Heart left ventricle (tissue), 16 donors: ENCODE results near the gene CTBP1. TPM values are rescaled to one million over a fixed set of nuclear protein-coding genes. Genes with fewer than 3 reads are reported as not detected.
A peak's percentile ranks its signal among the peaks of the same experiment; 100 is the strongest.

ENCODE experiments used
- ATAC-seq, 4 donors: fragments of 200-7000 bp; cut with Tn5 transposase; one replicate each; pipeline ENCODE4 v1.9.1; 2020 to 2022; ENCODE audit warnings: moderate library complexity in 4 of 4, mild to moderate bottlenecking in 3 of 4, moderate number of reproducible peaks in 1 of 4
- DNase-seq, 5 donors: peaks; one replicate each; pipeline ENCODE4 v3.0.0-alpha.2; 2020
- H3K27ac ChIP-seq, 12 donors: fragments of 200-600 bp; sonication (generic) in 4 of 12; one replicate each; pipeline versions ENCODE4 v1.5.0 to v1.8.0; 2016 to 2022; ENCODE audit warnings: mild to moderate bottlenecking in 2 of 12
- H3K27me3 ChIP-seq, 9 donors: fragments of 200-600 bp; sonication (generic) in 2 of 9; one replicate each; pipeline versions ENCODE4 v1.5.1 to v1.8.0; 2016 to 2022; ENCODE audit warnings: mild to moderate bottlenecking in 3 of 9
- H3K36me3 ChIP-seq, 9 donors: fragments of 200-600 bp; sonication (generic) in 2 of 9; one replicate each; pipeline versions ENCODE4 v1.5.0 to v1.8.0; 2018 to 2022; ENCODE audit warnings: mild to moderate bottlenecking in 2 of 9
- H3K4me1 ChIP-seq, 12 donors: fragments of 200-600 bp; sonication (generic) in 4 of 12; one replicate each; pipeline versions ENCODE4 v1.5.0 to v1.8.0; 2016 to 2022; ENCODE audit warnings: mild to moderate bottlenecking in 3 of 12
- H3K4me3 ChIP-seq, 12 donors: fragments of 200-600 bp; sonication (generic) in 4 of 12; one replicate each; pipeline versions ENCODE4 v1.5.0 to v1.8.0; 2017 to 2022; ENCODE audit warnings: mild to moderate bottlenecking in 9 of 12, moderate library complexity in 4 of 12
- H3K9me3 ChIP-seq, 12 donors: fragments of 200-600 bp; sonication (generic) in 4 of 12; one replicate each; pipeline versions ENCODE4 v1.5.0 to v1.8.0; 2016 to 2022; ENCODE audit warnings: mild to moderate bottlenecking in 1 of 12
- CTCF ChIP-seq, 12 donors: fragments of 200-600 bp; sonication (generic) in 4 of 12; IDR thresholded peaks; one replicate each; pipeline versions ENCODE4 v1.5.0 to v1.8.0; 2018 to 2022; ENCODE audit warnings: antibody characterized with exemption in 12 of 12, mild to moderate bottlenecking in 5 of 12
- POLR2A ChIP-seq, 2 donors: fragments of 450-650 bp; IDR thresholded peaks; one replicate each; pipeline ENCODE4 v1.6.1; 2017; ENCODE audit warnings: antibody characterized with exemption in 2 of 2, mild to moderate bottlenecking in 2 of 2, moderate library complexity in 2 of 2
- WGBS, 4 donors: extraction: QIAGEN DNeasy Blood & Tissue Kit in 2 of 4; methylation state at CpG; one replicate each; pipeline versions ENCODE4 v1.1.5 to v1.1.7; 2013 to 2018; 5-methylcytosine and 5-hydroxymethylcytosine counted together
- intact Hi-C, 10 donors: fragments of 100-400 bp; cut with DNase I; formaldehyde crosslinking; loops; one replicate each; pipeline versions ENCODE4 v1.11.1 to v1.14.2; 2022
- polyA plus RNA-seq, 2 donors: library from polyadenylated mRNA; stranded (reverse); fragments of 200-250 nt; gene quantifications; one replicate each; pipeline ENCODE4 v1.2.3, GENCODE V29; 2013
- total RNA-seq, 9 donors: library from RNA; depleted of rRNA in 2 of 9; stranded (reverse); fragments of >200 nt in 2 of 9; fragmentation: NEBNext Ultra II Directional in 3 of 9; extraction: Animal tissue kit (Norgen Biotek cat#: 25700) in 3 of 9; gene quantifications; one replicate each; pipeline versions ENCODE4 v1.1.0 to v1.2.4, GENCODE V29; 2016 to 2023
- donor health status: ischemic (EF 13 %, LVEDD 7.1; RV severe dilation, severe dysfunction).
- donor health status: healthy with polysubstance abuse.
- donor health status: DM: no; HTN: yes; CAD: no.
- donor health status: DM: no; HTN: no; CAD: no.
- donor health status: ischemic (EF 25% LVEDD 6.9; RV normal size, moderate dysfunction).
- donor health status: ischemic (EF 25% LVEDD 5.7; RV mildly dilated, moderate dysfunction).
- donor health status: healthy.
- donor health status: DM: yes; HTN: yes; CAD: no.
- donor health status: ischemic (EF 35%, LVEDD 5.7; RV mildly dilated, moderate dysfunction).
- donor health status: nonischemic (EF 11% LVEDD 7.7; RV severe dilation, severe dysfunction).
- donor health status: DM: yes; HTN: yes; CAD: no.
- donor health status: PGD.
- donor health status: ischemic (EF 29% LVEDD 5.4; RV normal size, mild dysfunction).
- donor health status: nonischemic (EF 23%, LVEDD 6.1; RV moderate dilation, normal function).

Gene CTBP1
- total and polyA plus RNA-seq, 11 donors: 92.0 to 165 (median 128) TPM

GRCh38 chr4:1261107-1261928, 12.4 kb upstream of the CTBP1 start:
- no peaks in the 10 kb centered on the region for H3K36me3 ChIP-seq
- H3K9me3 ChIP-seq: peaks cover 0 to 10% (median 0%) of the 10 kb centered on the region in 12 donors
- no peak overlapping the region for H3K4me3 ChIP-seq
- 86 to 92% (median 91%) methylated on average over 21 of the region's 21 CpGs for WGBS, 4 donors
- TF ChIP-seq POLR2A (IDR thresholded peaks at IDR 0.05) (no peak), CTCF (IDR thresholded peaks at IDR 0.05) (no peak)
- no peak overlapping the region for H3K27ac ChIP-seq
- H3K27me3 ChIP-seq: no peaks in the 10 kb centered on the region
- no peaks in the 10 kb centered on the region for H3K4me1 ChIP-seq
- ATAC-seq (no peak), DNase-seq (peak in 1 of 5 donors; percentile 44)
- intact Hi-C loops: loop anchor here in 1 of 10 donors (5.0 kb wide), 1 partner anchor 119 kb away; no protein-coding TSS in a partner anchor

- intact Hi-C loops: loop anchor here in 1 of 10 donors (5.0 kb wide), 1 partner anchor 118 kb away; no protein-coding TSS in a partner anchor
- H3K27me3 ChIP-seq: no peaks in the 10 kb centered on the region
- peaks cover 0 to 10% (median 0%) of the 10 kb centered on the region in 12 donors for H3K9me3 ChIP-seq
- no peak overlapping the region for H3K27ac ChIP-seq
- no peaks in the 10 kb centered on the region for H3K36me3 ChIP-seq
- 92 to 93% (median 92%) methylated on average over 24 of the region's 24 CpGs for WGBS, 4 donors
- H3K4me3 ChIP-seq: no peak overlapping the region
- H3K4me1 ChIP-seq: no peaks in the 10 kb centered on the region
- TF ChIP-seq CTCF (IDR thresholded peaks at IDR 0.05) (no peak), POLR2A (IDR thresholded peaks at IDR 0.05) (no peak)
- no peak for ATAC-seq
- no peak for DNase-seq
Measured at GRCh38 chr4:1260418-1261106, 11.6 kb upstream of the CTBP1 start.

- Histone ChIP-seq H3K4me3 (no peak overlapping the region), H3K27me3 (no peaks in the 10 kb centered on the region), H3K4me1 (no peaks in the 10 kb centered on the region), H3K27ac (no peak overlapping the region), H3K9me3 (peaks cover 0 to 13% (median 0%) of the 10 kb centered on the region in 12 donors), H3K36me3 (no peaks in the 10 kb centered on the region)
- intact Hi-C loops: loop anchor here in 1 of 10 donors (5.0 kb wide), 1 partner anchor 118 kb away; no protein-coding TSS in a partner anchor
- DNase-seq (no peak), ATAC-seq (no peak)
- no peak for TF ChIP-seq CTCF (IDR thresholded peaks at IDR 0.05)
- no peak for TF ChIP-seq POLR2A (IDR thresholded peaks at IDR 0.05)
- 80 to 87% (median 86%) methylated on average over 4 of the region's 4 CpGs for whole genome bisulfite sequencing, 4 donors
Measured at GRCh38 chr4:1259966-1260365, 11.0 kb upstream of the CTBP1 start.

GRCh38 chr4:1258457-1258856, 9.5 kb upstream of the CTBP1 start:
- H3K4me1 ChIP-seq: no peaks in the 10 kb centered on the region
- H3K4me3 ChIP-seq: no peak overlapping the region
- no peak for ATAC-seq
- 91 to 96% (median 93%) methylated on average over 2 of the region's 2 CpGs for WGBS, 4 donors
- DNase-seq: no peak
- intact Hi-C loops: no loop called here
- no peaks in the 10 kb centered on the region for H3K36me3 ChIP-seq
- H3K27me3 ChIP-seq: no peaks in the 10 kb centered on the region
- TF ChIP-seq POLR2A (IDR thresholded peaks at IDR 0.05) (no peak), CTCF (IDR thresholded peaks at IDR 0.05) (peak in 1 of 12 donors; percentile 19)
- H3K9me3 ChIP-seq: peaks cover 0 to 13% (median 0%) of the 10 kb centered on the region in 12 donors
- H3K27ac ChIP-seq: no peak overlapping the region
